A549 (cell line): ENCODE measurements around the gene ERGIC1.

Experiments used
- NPAS2 ChIP-seq: fragments of 250-450 bp; sonication (Bioruptor Pico); IDR thresholded peaks from 2 replicates; pipeline ENCODE4 v1.8.0; 2022; ENCODE audit warnings: mild to moderate bottlenecking, moderate library complexity, borderline replicate concordance
- POLR2A ChIP-seq: IDR thresholded peaks from 2 replicates; pipeline ENCODE4 v1.6.1; 2012; ENCODE audit warnings: mild to moderate bottlenecking, low read length
- TF ChIP-seq, protein P1 (sequence below): fragments of >200 bp; sonication (Bioruptor Twin); formaldehyde crosslinking; IDR thresholded peaks from 3 replicates; pipeline ENCODE4 v1.5.1; 2016

DNA sequence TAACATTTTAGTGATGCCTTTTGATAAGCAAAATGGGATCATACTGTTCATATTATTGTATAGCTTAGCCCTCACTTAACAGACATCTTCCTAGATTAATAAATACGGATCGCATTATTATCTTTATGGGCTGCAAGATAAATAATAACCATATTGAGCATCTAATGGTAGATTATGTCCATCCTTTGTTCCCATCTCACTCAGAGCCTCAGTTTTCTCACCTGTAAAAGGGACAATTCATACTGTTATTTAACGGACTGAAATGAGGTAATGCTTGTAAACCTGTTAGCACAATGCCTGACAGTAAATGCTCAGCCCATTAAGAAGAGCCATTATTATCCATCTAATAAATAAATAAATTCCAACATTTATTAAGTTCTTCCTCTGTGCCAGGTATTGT lies 122.2 kb downstream of the ERGIC1 start:
- no peak for TF ChIP-seq NPAS2 (CRISPR knock-in tag)
- TF ChIP-seq, protein P1, sequence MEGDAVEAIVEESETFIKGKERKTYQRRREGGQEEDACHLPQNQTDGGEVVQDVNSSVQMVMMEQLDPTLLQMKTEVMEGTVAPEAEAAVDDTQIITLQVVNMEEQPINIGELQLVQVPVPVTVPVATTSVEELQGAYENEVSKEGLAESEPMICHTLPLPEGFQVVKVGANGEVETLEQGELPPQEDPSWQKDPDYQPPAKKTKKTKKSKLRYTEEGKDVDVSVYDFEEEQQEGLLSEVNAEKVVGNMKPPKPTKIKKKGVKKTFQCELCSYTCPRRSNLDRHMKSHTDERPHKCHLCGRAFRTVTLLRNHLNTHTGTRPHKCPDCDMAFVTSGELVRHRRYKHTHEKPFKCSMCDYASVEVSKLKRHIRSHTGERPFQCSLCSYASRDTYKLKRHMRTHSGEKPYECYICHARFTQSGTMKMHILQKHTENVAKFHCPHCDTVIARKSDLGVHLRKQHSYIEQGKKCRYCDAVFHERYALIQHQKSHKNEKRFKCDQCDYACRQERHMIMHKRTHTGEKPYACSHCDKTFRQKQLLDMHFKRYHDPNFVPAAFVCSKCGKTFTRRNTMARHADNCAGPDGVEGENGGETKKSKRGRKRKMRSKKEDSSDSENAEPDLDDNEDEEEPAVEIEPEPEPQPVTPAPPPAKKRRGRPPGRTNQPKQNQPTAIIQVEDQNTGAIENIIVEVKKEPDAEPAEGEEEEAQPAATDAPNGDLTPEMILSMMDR = no peak
- TF ChIP-seq POLR2A = no peak
